ENCODE results near the gene BCL2L12.

The BCL2L12 gene

DNA sequence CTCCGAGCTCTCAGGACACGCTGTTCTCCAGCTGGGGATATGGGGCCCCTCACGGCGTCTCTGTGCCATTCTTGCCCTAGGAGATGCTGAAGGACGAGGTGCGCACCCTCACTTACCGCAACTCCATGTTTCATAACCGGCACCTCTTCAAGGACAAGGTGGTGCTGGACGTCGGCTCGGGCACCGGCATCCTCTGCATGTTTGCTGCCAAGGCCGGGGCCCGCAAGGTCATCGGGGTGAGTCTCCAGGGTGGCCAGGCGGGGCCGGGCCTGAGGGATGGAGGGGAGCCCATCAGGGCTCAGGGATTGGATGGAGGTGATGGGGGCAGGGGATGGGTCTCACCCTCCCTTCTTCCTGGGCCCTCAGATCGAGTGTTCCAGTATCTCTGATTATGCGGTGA lies 16.1 kb downstream of the BCL2L12 start:
- TF ChIP-seq, protein P1, sequence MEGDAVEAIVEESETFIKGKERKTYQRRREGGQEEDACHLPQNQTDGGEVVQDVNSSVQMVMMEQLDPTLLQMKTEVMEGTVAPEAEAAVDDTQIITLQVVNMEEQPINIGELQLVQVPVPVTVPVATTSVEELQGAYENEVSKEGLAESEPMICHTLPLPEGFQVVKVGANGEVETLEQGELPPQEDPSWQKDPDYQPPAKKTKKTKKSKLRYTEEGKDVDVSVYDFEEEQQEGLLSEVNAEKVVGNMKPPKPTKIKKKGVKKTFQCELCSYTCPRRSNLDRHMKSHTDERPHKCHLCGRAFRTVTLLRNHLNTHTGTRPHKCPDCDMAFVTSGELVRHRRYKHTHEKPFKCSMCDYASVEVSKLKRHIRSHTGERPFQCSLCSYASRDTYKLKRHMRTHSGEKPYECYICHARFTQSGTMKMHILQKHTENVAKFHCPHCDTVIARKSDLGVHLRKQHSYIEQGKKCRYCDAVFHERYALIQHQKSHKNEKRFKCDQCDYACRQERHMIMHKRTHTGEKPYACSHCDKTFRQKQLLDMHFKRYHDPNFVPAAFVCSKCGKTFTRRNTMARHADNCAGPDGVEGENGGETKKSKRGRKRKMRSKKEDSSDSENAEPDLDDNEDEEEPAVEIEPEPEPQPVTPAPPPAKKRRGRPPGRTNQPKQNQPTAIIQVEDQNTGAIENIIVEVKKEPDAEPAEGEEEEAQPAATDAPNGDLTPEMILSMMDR (IDR thresholded peaks at IDR 0.05) = no peak

DNA sequence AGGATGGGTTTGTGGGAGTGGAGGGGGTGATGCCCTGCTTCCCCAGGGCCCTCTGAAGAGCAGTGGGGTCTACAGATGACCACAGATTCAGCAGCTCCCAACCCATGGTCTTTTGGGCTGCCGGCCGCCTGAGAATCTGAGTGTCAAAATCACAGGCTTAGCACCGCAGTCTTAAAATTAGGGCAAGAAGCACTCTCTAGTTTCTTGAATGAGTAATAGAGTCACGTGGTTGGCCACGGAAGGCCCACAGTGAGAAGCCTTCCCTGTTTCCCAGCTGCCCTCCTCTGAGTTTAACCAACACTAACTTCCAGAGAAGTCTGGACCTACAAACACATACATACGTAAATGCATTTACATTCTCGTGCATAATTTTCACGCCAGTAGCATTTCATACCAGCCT lies 16.5 kb downstream of the BCL2L12 start:
- TF ChIP-seq, protein P1 (IDR thresholded peaks at IDR 0.05) = no peak

DNA sequence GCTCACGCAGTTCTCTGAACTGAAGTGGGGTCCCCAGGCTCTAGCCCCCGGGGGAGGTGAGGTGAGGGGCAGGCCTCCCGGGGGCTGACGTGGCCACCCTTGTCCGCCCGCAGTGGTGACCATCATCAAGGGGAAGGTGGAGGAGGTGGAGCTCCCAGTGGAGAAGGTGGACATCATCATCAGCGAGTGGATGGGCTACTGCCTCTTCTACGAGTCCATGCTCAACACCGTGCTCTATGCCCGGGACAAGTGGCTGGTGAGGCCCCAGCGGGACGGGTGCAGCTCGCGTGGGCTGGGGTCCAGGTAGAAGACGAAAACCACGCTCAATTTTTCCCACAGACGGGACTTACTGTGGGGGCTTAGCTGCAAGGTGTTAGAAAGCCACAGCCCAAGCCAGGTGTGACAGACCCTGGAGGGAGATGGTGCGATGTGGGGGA lies 18.1 kb downstream of the BCL2L12 start:
- TF ChIP-seq, protein P1 (IDR thresholded peaks at IDR 0.05) = no peak

DNA sequence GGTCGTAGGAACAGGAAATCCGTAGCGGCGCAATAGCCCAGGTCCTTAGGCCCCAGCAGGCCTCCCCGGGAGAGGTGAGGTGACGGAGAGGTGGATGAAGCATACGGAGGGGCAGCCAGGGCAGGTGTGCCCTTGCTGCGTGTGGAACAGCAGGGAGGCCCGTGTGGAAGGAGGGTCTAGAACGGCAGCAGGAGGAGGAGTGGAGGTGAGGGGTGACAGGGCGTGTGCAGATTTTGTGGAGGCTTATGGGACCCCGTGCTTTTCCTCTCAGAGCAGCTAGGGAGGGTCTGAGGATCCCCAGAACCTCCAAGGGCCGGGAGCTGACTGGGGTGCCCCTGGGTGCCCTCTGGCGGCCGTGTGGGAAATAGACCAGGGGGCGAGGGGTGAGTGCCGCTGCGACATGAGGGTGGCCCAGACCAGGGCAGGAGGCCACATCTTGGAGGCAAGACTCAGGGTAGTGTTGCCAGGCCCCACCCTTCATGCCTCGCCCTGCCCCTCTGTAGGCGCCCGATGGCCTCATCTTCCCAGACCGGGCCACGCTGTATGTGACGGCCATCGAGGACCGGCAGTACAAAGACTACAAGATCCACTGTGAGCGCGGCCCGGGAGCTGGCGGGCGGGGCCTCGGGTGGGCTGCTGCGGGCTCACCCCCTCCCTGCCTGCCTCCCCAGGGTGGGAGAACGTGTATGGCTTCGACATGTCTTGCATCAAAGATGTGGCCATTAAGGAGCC lies 18.7 kb downstream of the BCL2L12 start:
- TF ChIP-seq, protein P1 (IDR thresholded peaks at IDR 0.05) = peak; percentile 73

DNA sequence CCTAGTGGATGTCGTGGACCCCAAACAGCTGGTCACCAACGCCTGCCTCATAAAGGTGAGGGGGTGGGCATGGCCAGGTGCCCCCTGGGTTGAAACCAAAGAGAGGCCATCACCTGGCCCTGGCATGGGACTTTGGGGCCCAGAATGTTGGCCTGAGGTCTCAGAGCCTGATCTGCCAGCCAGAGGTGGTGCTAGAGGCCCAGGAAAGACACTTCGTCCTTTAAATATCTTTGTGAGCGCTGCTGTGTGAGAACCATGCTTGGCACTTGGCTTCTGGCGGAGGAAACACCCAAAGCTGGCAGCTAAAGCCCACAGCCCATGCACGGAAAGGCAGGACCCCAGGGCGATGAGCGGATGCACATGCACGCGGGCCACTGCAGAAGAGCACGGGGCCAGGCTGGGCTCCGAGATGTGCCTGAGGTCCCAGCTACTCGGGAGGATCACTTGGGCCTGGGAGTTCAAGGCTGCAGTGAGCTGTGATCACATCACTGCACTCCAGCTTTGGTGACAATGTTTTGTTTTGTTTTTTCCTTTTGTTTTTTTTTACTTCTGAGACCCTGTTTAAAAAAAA lies 19.3 kb downstream of the BCL2L12 start:
- TF ChIP-seq, protein P1 (IDR thresholded peaks at IDR 0.05) = no peak

DNA sequence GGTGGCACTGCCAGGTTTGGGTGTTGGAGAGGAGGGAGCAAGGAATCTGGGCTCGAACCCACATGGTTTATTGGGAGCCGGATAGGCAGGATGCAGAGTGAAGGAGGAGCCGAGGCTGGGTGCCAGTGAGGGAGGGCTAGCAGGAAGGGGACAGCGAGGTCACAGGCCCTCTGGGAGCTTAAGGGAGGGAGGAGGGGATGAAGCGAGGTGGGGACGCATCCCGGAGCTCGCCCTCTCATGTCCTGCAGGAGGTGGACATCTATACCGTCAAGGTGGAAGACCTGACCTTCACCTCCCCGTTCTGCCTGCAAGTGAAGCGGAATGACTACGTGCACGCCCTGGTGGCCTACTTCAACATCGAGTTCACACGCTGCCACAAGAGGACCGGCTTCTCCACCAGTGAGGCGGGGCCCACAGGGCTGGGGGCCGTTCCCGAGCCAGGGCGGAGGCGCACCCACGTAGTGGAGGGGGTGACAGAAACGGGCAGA lies 20.2 kb downstream of the BCL2L12 start:
- TF ChIP-seq, protein P1 (IDR thresholded peaks at IDR 0.05) = no peak

DNA sequence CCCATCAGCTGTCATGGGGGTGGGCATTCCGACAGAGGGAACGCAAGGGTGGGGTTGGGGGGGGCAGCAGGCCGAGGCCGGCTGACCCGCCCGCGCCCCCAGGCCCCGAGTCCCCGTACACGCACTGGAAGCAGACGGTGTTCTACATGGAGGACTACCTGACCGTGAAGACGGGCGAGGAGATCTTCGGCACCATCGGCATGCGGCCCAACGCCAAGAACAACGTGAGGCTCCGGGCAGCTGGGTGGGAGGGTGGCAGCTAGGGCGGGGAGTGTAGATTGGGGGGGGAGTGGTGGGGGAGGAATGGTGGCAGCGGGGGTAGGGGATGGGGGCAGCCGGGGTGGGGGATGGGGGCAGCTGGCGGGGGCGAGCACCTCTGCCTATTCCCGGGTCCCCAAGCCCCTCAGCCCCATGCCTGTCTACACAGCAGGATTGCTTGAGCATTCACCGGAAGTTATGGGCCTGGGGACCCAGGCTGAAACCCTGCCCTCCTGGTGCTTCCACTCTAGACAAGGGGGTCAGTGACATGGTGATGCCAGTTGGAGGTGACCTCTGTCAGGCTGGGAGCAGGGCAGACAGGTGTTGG lies 20.9 kb downstream of the BCL2L12 start:
- TF ChIP-seq, protein P1 (IDR thresholded peaks at IDR 0.05) = no peak
